HS-27A (cell line): Measurements from ENCODE around the gene WDR81.
"Not testable (repeated sequence)": the region's sequence is repeated elsewhere in the genome, so short reads cannot be mapped to it uniquely, and the experiment has no call there.

Experiments
- DNase-seq: peaks from one replicate; pipeline ENCODE4 v3.0.0-alpha.2; 2012; ENCODE audit warnings: low read depth, missing footprints

The WDR81 gene

GRCh38 chr17:1753767-1754429 is 29.4 kb downstream of the WDR81 start:
- DNase-seq = no peak

GRCh38 chr17:1754430-1755112 is 30.1 kb downstream of the WDR81 start:
- DNase-seq = no peak

GRCh38 chr17:1755252-1755826 is 30.8 kb downstream of the WDR81 start:
- DNase-seq = no peak

- DNase-seq = no peak
Observed at GRCh38 chr17:1755827-1756262, 31.3 kb downstream of the WDR81 start.

- no peak for DNase-seq
Observed at GRCh38 chr17:1758807-1759206, 34.3 kb downstream of the WDR81 start.

- DNase-seq = no peak
Observed at GRCh38 chr17:1759529-1759928, 35.0 kb downstream of the WDR81 start.

GRCh38 chr17:1762233-1762900 is 37.9 kb downstream of the WDR81 start:
- DNase-seq = no peak

- DNase-seq = no peak
Observed at GRCh38 chr17:1762901-1763898, 38.7 kb downstream of the WDR81 start.

- no peak for DNase-seq
Observed at GRCh38 chr17:1764284-1764683, 39.8 kb downstream of the WDR81 start.

GRCh38 chr17:1764705-1765104 is 40.2 kb downstream of the WDR81 start:
- not testable (repeated sequence) for DNase-seq

- DNase-seq = no peak
Observed at GRCh38 chr17:1765576-1765975, 41.1 kb downstream of the WDR81 start.

GRCh38 chr17:1766382-1767135 is 42.1 kb downstream of the WDR81 start:
- DNase-seq = no peak

- no peak for DNase-seq
Observed at GRCh38 chr17:1767358-1767757, 42.9 kb downstream of the WDR81 start.

GRCh38 chr17:1769822-1770477 is 45.4 kb downstream of the WDR81 start:
- DNase-seq = no peak

- DNase-seq = not testable (repeated sequence)
Observed at GRCh38 chr17:1773000-1773695, 48.6 kb downstream of the WDR81 start.

- DNase-seq = no peak
Observed at GRCh38 chr17:1773696-1774181, 49.2 kb downstream of the WDR81 start.

GRCh38 chr17:1774390-1775176 is 50.1 kb downstream of the WDR81 start:
- DNase-seq = no peak

GRCh38 chr17:1776328-1776727 is 51.8 kb downstream of the WDR81 start:
- no peak for DNase-seq

GRCh38 chr17:1776857-1777256 is 52.4 kb downstream of the WDR81 start:
- DNase-seq = no peak
